Gastrocnemius medialis (tissue), 4 donors: ENCODE measurements around the gene TUBB2A. TPM values are rescaled to one million over a fixed set of nuclear protein-coding genes. Genes with fewer than 3 reads are reported as not detected.
"Not testable (repeated sequence)": the region's sequence is repeated elsewhere in the genome, so short reads cannot be mapped to it uniquely, and the experiment has no call there.

Experiments
- ATAC-seq, 2 donors: fragments of 150-250 bp; one replicate each; pipeline ENCODE4 v1.9.1; 2016
- DNase-seq, 2 donors: peaks; one replicate each; pipeline ENCODE4 v3.0.0-alpha.2; 2019
- H3K27ac ChIP-seq, 4 donors: fragments of 200-600 bp; sonication (generic); 1 replicate in 1 of 4; 2 replicates in 3 of 4; pipeline ENCODE4 v1.5.1; 2016 to 2018; ENCODE audit warnings: mild to moderate bottlenecking in 2 of 4, moderate library complexity in 1 of 4
- H3K27me3 ChIP-seq, 3 donors: fragments of 200-600 bp; sonication (generic) in 2 of 3; 1 replicate in 1 of 3; 2 replicates in 2 of 3; pipeline versions ENCODE4 v1.5.1 to v1.6.0; 2016 to 2019; ENCODE audit warnings: mild to moderate bottlenecking in 1 of 3, moderate library complexity in 1 of 3
- H3K36me3 ChIP-seq, 2 donors: fragments of 200-600 bp; sonication (generic) in 1 of 2; one replicate each; pipeline ENCODE4 v1.5.1; 2017 to 2018
- H3K4me1 ChIP-seq, 2 donors: fragments of 200-600 bp; sonication (generic) in 1 of 2; one replicate each; pipeline ENCODE4 v1.5.1; 2016 to 2017; ENCODE audit warnings: mild to moderate bottlenecking in 2 of 2
- H3K4me3 ChIP-seq, 4 donors: fragments of 200-600 bp; sonication (generic) in 3 of 4; 1 replicate in 1 of 4; 2 replicates in 3 of 4; pipeline ENCODE4 v1.5.1; 2016 to 2019; ENCODE audit warnings: mild to moderate bottlenecking in 2 of 4
- H3K9me3 ChIP-seq, 3 donors: fragments of 200-600 bp; sonication (generic) in 2 of 3; 1 replicate in 1 of 3; 2 replicates in 2 of 3; pipeline ENCODE4 v1.5.1; 2016 to 2019
- CTCF ChIP-seq, 5 experiments: fragments of 450-650 bp in 3 of 5; fragments of 200-600 bp in 2 of 5; sonication (generic) in 2 of 5; IDR thresholded peaks in 4 of 5; conservative IDR thresholded peaks in 1 of 5; 1 replicate in 4 of 5; 2 replicates in 1 of 5; pipeline ENCODE4 v1.5.1; 2016 to 2019; ENCODE audit warnings: antibody characterized with exemption in 5 of 5, mild to moderate bottlenecking in 3 of 5, moderate library complexity in 3 of 5
- POLR2A ChIP-seq, 2 donors: fragments of 450-650 bp; IDR thresholded peaks; one replicate each; pipeline ENCODE4 v1.6.1; 2017; ENCODE audit warnings: antibody characterized with exemption in 2 of 2, mild to moderate bottlenecking in 2 of 2, moderate library complexity in 2 of 2
- in situ Hi-C, 4 donors: fragments of 200-750 bp; cut with MboI; loops; one replicate each; pipeline versions ENCODE4 v1.15.0 to v1.8.0; 2017; ENCODE audit warnings: low sequenced_read_pairs in 4 of 4
- intact Hi-C: fragments of 100-400 bp; cut with DNase I; formaldehyde crosslinking; loops from one replicate; pipeline ENCODE4 v1.15.1; 2023; ENCODE audit warnings: low total_unique reads
- total RNA-seq, 4 donors: library from RNA; depleted of rRNA; stranded (reverse); fragments of >200 nt; gene quantifications; one replicate each; pipeline versions ENCODE4 v1.1.0 to v1.2.3, GENCODE V29; 2016

TUBB2A gene
- total RNA-seq, 4 donors from 2014 or later = 18.9 to 53.1 (median 27.0) TPM

- ATAC-seq = no peak
- H3K36me3 ChIP-seq = no peaks in the 10 kb centered on the region
- intact Hi-C loops (no loop called here), in situ Hi-C loops (no loop called here)
- no peak overlapping the region for H3K27ac ChIP-seq
- H3K4me3 ChIP-seq = no peak overlapping the region
- no peak for TF ChIP-seq POLR2A (IDR thresholded peaks at IDR 0.05)
- no peak for TF ChIP-seq CTCF (IDR thresholded peaks at IDR 0.05 in 4 of 5, conservative IDR thresholded peaks at IDR 0.05 in 1 of 5)
- peaks cover 0 to 13% (median 8%) of the 10 kb centered on the region in 3 donors for H3K27me3 ChIP-seq
- H3K9me3 ChIP-seq = no peaks in the 10 kb centered on the region
- DNase-seq = no peak
- H3K4me1 ChIP-seq = no peaks in the 10 kb centered on the region
Observed at GRCh38 chr6:3202999-3203696, 45.8 kb upstream of the TUBB2A start.

DNA sequence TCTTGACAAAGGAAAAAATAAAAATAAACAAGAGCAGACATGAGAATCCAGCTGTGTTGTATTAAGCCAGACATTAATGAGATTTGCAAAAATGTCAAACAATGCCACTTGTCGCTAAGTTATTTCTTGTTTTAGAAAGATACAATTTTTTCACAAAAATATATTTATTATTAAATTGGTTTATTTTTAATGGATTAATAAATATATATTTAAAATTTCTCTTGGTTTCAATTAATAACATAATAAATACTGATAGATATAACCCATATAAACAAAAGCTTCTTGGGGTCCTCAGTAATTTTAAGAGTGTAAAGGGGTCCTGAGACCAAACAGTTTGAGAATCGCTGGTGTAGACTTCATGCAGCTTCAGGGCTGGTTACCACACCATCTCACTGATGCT lies 44.0 kb upstream of the TUBB2A start:
- no peak overlapping the region for H3K27ac ChIP-seq
- H3K27me3 ChIP-seq = no peaks in the 10 kb centered on the region
- in situ Hi-C loops (no loop called here), intact Hi-C loops (no loop called here)
- no peaks in the 10 kb centered on the region for H3K36me3 ChIP-seq
- DNase-seq (no peak), ATAC-seq (no peak)
- H3K9me3 ChIP-seq = no peaks in the 10 kb centered on the region
- TF ChIP-seq POLR2A (IDR thresholded peaks at IDR 0.05) (no peak), CTCF (IDR thresholded peaks at IDR 0.05 in 4 of 5, conservative IDR thresholded peaks at IDR 0.05 in 1 of 5) (no peak)
- H3K4me3 ChIP-seq = no peak overlapping the region
- no peaks in the 10 kb centered on the region for H3K4me1 ChIP-seq

DNA sequence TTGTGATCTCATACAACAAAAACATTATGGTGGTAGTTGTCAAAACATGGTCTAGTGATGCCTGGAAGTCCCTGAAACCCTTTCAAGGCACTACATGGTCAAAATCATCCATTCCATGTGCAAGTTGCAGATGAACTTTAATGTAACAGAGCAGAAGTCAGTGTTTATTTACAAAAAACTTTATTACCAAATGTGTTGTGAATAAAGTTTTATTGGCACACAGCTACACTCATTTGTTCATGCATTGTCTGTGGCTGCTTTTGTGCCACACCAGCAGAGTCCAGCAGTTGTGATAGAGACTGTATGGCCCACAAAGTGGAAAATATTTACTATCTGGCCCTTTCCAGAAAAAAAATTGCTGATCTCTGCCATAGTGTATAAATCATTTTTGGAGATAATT lies 43.3 kb upstream of the TUBB2A start:
- in situ Hi-C loops = no loop called here
- Histone ChIP-seq H3K4me3 (no peak overlapping the region), H3K9me3 (no peaks in the 10 kb centered on the region), H3K27ac (no peak overlapping the region), H3K27me3 (no peaks in the 10 kb centered on the region), H3K36me3 (no peaks in the 10 kb centered on the region), H3K4me1 (no peaks in the 10 kb centered on the region)
- intact Hi-C loops = no loop called here
- no peak for DNase-seq
- ATAC-seq = no peak
- TF ChIP-seq CTCF (IDR thresholded peaks at IDR 0.05 in 4 of 5, conservative IDR thresholded peaks at IDR 0.05 in 1 of 5) (no peak), POLR2A (IDR thresholded peaks at IDR 0.05) (no peak)

- DNase-seq = no peak
- Histone ChIP-seq H3K9me3 (no peaks in the 10 kb centered on the region), H3K4me1 (no peaks in the 10 kb centered on the region), H3K4me3 (no peak overlapping the region), H3K36me3 (no peaks in the 10 kb centered on the region), H3K27ac (no peak overlapping the region), H3K27me3 (no peaks in the 10 kb centered on the region)
- no peak for ATAC-seq
- intact Hi-C loops (no loop called here), in situ Hi-C loops (no loop called here)
- TF ChIP-seq CTCF (IDR thresholded peaks at IDR 0.05 in 4 of 5, conservative IDR thresholded peaks at IDR 0.05 in 1 of 5) (no peak), POLR2A (IDR thresholded peaks at IDR 0.05) (no peak)
Observed at GRCh38 chr6:3199382-3199781, 42.0 kb upstream of the TUBB2A start.

GRCh38 chr6:3197734-3198133 lies 40.4 kb upstream of the TUBB2A start:
- intact Hi-C loops, ATAC-seq, H3K9me3 ChIP-seq: not testable (repeated sequence)

More at GRCh38 chr6:3197734-3198133, 40.4 kb upstream of the TUBB2A start:
- H3K27ac ChIP-seq, H3K36me3 ChIP-seq, H3K4me3 ChIP-seq, DNase-seq, in situ Hi-C loops, H3K27me3 ChIP-seq, H3K4me1 ChIP-seq: not testable (repeated sequence)
